ENCODE measurements around the gene COQ10A. TPM values are rescaled to one million over a fixed set of nuclear protein-coding genes. Genes with fewer than 3 reads are reported as not detected.

The COQ10A gene
- total and polyA plus RNA-seq, 2 donors from 2014 or later: 14.5 to 30.0 TPM

GRCh38 chr12:56299308-56299852 is 32.6 kb downstream of the COQ10A start:
- H3K27ac ChIP-seq (ENCODE audit: low read depth in 2 of 2, low read length in 2 of 2): peak overlapping the region; percentile 74 to 89
- peak overlapping the region; percentile 4 to 92 (median 57) for H3K9ac ChIP-seq (ENCODE audit: low read length in 3 of 3)
- TF ChIP-seq CTCF (IDR thresholded peaks at IDR 0.05; ENCODE audit: borderline replicate concordance, extremely low read depth, insufficient read depth): no peak
- FAIRE-seq: no peak
- peaks cover 0 to 37% (median 19%) of the 10 kb centered on the region in 3 donors for H3K4me1 ChIP-seq (ENCODE audit: control insufficient read depth in 2 of 3, insufficient read depth in 2 of 3, low read depth in 1 of 3, low read length in 3 of 3)
- H3K36me3 ChIP-seq (ENCODE audit: control insufficient read depth in 2 of 3, insufficient read depth in 3 of 3, low read length in 3 of 3): peaks cover 0 to 4% (median 2%) of the 10 kb centered on the region in 3 donors
- H3K9me3 ChIP-seq (ENCODE audit: control insufficient read depth in 2 of 3, insufficient read depth in 1 of 3, low read length in 3 of 3): no peaks in the 10 kb centered on the region
- no peak for DNase-seq
- peak overlapping the region; percentile 81 to 95 (median 93) for H3K4me3 ChIP-seq (ENCODE audit: low read length in 3 of 3)
- intact Hi-C loops (cut with DNase I): no loop called here
- H3K27me3 ChIP-seq (ENCODE audit: control insufficient read depth, insufficient read depth, low read length): no peaks in the 10 kb centered on the region

GRCh38 chr12:56299853-56300643 is 33.3 kb downstream of the COQ10A start, which contains the start of gene CS:
Gene CS (minus strand): TSS chr12:56300330. CDS start chr12:56300201, 129 bp downstream.
- H3K36me3 ChIP-seq (ENCODE audit: control insufficient read depth in 2 of 3, insufficient read depth in 3 of 3, low read length in 3 of 3): peaks cover 0 to 4% (median 4%) of the 10 kb centered on the region in 3 donors
- H3K9me3 ChIP-seq (ENCODE audit: control insufficient read depth in 2 of 3, insufficient read depth in 1 of 3, low read length in 3 of 3): no peaks in the 10 kb centered on the region
- peaks cover 0 to 37% (median 19%) of the 10 kb centered on the region in 3 donors for H3K4me1 ChIP-seq (ENCODE audit: control insufficient read depth in 2 of 3, insufficient read depth in 2 of 3, low read depth in 1 of 3, low read length in 3 of 3)
- peak; percentile 98 to 100 (median 99) for DNase-seq
- intact Hi-C loops (cut with DNase I): no loop called here
- no peaks in the 10 kb centered on the region for H3K27me3 ChIP-seq (ENCODE audit: control insufficient read depth, insufficient read depth, low read length)
- peak; percentile 63 for FAIRE-seq
- no peak for TF ChIP-seq CTCF (IDR thresholded peaks at IDR 0.05; ENCODE audit: borderline replicate concordance, extremely low read depth, insufficient read depth)
- peak within 1 kb of the TSS; percentile 81 to 95 (median 93) for H3K4me3 ChIP-seq (ENCODE audit: low read length in 3 of 3)
- peak within 1 kb of the TSS; percentile 57 to 92 (median 76) for H3K9ac ChIP-seq (ENCODE audit: low read length in 3 of 3)
- peak within 1 kb of the TSS; percentile 91 to 97 for H3K27ac ChIP-seq (ENCODE audit: low read depth in 2 of 2, low read length in 2 of 2)

- FAIRE-seq: no peak
- Histone ChIP-seq H3K27ac (ENCODE audit: low read depth in 2 of 2, low read length in 2 of 2) (peak overlapping the region; percentile 91 to 97), H3K4me3 (ENCODE audit: low read length in 3 of 3) (peak overlapping the region; percentile 73 to 95 (median 86)), H3K36me3 (ENCODE audit: control insufficient read depth in 2 of 3, insufficient read depth in 3 of 3, low read length in 3 of 3) (peaks cover 0 to 9% (median 4%) of the 10 kb centered on the region in 3 donors), H3K9ac (ENCODE audit: low read length in 3 of 3) (peak overlapping the region; percentile 57 to 76 (median 75)), H3K27me3 (ENCODE audit: control insufficient read depth, insufficient read depth, low read length) (no peaks in the 10 kb centered on the region), H3K4me1 (ENCODE audit: control insufficient read depth in 2 of 3, insufficient read depth in 2 of 3, low read depth in 1 of 3, low read length in 3 of 3) (peaks cover 0 to 37% (median 19%) of the 10 kb centered on the region in 3 donors), H3K9me3 (ENCODE audit: control insufficient read depth in 2 of 3, insufficient read depth in 1 of 3, low read length in 3 of 3) (no peaks in the 10 kb centered on the region)
- TF ChIP-seq CTCF (IDR thresholded peaks at IDR 0.05; ENCODE audit: borderline replicate concordance, extremely low read depth, insufficient read depth): no peak
- DNase-seq: no peak
- intact Hi-C loops (cut with DNase I): no loop called here
Measured at GRCh38 chr12:56300644-56301464, 34.1 kb downstream of the COQ10A start.

Measured in kidney (tissue), 14 donors.